ENCODE measurements around the gene CACNB2.
A peak's percentile ranks its signal among the peaks of the same experiment; 100 is the strongest.

Gene CACNB2

GRCh38 chr10:18117276-18117675, 22.9 kb upstream of the CACNB2 start:
- Histone ChIP-seq H3K4me1 (ENCODE audit: control insufficient read depth, insufficient read depth, low read length) (no peaks in the 10 kb centered on the region), H3K4me3 (ENCODE audit: low read depth, low read length) (no peak overlapping the region), H3K27me3 (ENCODE audit: control insufficient read depth, insufficient read depth, low read length) (no peaks in the 10 kb centered on the region), H3K9ac (ENCODE audit: low read depth, low read length) (no peak overlapping the region), H3K27ac (ENCODE audit: low read depth, low read length) (no peak overlapping the region), H3K9me3 (ENCODE audit: control insufficient read depth, insufficient read depth, low read length) (no peaks in the 10 kb centered on the region), H3K36me3 (ENCODE audit: control insufficient read depth, insufficient read depth, low read length) (no peaks in the 10 kb centered on the region)

DNA sequence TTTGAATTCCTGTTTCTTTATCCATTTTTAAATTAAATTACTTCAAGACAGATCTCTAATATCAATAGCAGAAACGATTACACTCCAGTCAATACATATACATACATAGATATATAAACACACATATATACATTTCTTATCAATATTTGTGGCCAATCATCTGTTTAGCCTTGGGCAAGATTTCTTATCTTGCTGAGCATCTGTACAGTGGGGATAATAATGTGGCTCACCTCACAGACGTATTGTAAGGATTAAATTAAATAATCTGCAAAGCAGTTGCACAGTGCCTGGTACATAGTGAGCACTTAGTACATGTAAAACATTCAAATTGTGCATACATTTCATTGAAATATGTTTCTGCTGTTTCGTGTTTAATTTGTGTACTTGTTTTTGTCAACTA, 17.5 kb upstream of the CACNB2 start:
- Histone ChIP-seq H3K27me3 (ENCODE audit: control insufficient read depth, insufficient read depth, low read length) (no peaks in the 10 kb centered on the region), H3K27ac (ENCODE audit: low read depth, low read length) (no peak overlapping the region), H3K4me3 (ENCODE audit: low read depth, low read length) (no peak overlapping the region), H3K9ac (ENCODE audit: low read depth, low read length) (no peak overlapping the region), H3K36me3 (ENCODE audit: control insufficient read depth, insufficient read depth, low read length) (no peaks in the 10 kb centered on the region), H3K4me1 (ENCODE audit: control insufficient read depth, insufficient read depth, low read length) (no peaks in the 10 kb centered on the region), H3K9me3 (ENCODE audit: control insufficient read depth, insufficient read depth, low read length) (no peaks in the 10 kb centered on the region)

- H3K9ac ChIP-seq (ENCODE audit: low read depth, low read length), result no peak overlapping the region
- H3K36me3 ChIP-seq (ENCODE audit: control insufficient read depth, insufficient read depth, low read length), result no peaks in the 10 kb centered on the region
- no peak overlapping the region for H3K27ac ChIP-seq (ENCODE audit: low read depth, low read length)
- no peaks in the 10 kb centered on the region for H3K27me3 ChIP-seq (ENCODE audit: control insufficient read depth, insufficient read depth, low read length)
- H3K9me3 ChIP-seq (ENCODE audit: control insufficient read depth, insufficient read depth, low read length), result no peaks in the 10 kb centered on the region
- H3K4me3 ChIP-seq (ENCODE audit: low read depth, low read length), result no peak overlapping the region
- H3K4me1 ChIP-seq (ENCODE audit: control insufficient read depth, insufficient read depth, low read length), result peaks cover 25% of the 10 kb centered on the region
Measured at GRCh38 chr10:18133046-18133445, 7.2 kb upstream of the CACNB2 start.

GRCh38 chr10:18134509-18134908, 5.7 kb upstream of the CACNB2 start:
- Histone ChIP-seq H3K9me3 (ENCODE audit: control insufficient read depth, insufficient read depth, low read length) (no peaks in the 10 kb centered on the region), H3K27ac (ENCODE audit: low read depth, low read length) (no peak overlapping the region), H3K9ac (ENCODE audit: low read depth, low read length) (no peak overlapping the region), H3K4me1 (ENCODE audit: control insufficient read depth, insufficient read depth, low read length) (peaks cover 25% of the 10 kb centered on the region), H3K27me3 (ENCODE audit: control insufficient read depth, insufficient read depth, low read length) (peaks cover 5% of the 10 kb centered on the region), H3K4me3 (ENCODE audit: low read depth, low read length) (no peak overlapping the region), H3K36me3 (ENCODE audit: control insufficient read depth, insufficient read depth, low read length) (no peaks in the 10 kb centered on the region)

DNA sequence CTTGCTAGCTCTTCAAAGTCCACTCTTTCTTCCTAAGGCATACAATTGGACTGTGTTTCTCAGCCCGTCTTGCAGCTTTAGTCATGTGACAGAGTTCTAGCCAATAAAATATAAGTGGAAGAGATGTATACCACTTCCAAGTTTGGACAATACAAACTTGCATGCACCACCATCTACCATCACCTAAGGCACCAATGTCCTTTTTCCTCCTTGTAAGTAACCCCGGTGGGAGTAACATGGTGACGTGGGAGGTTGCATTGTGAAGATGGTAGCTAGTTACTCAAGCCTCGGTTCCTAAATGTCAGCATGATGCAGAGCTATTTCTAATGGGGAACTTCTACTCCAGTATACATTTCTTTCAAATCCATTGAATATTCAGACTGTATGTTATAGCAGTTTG, 5.3 kb upstream of the CACNB2 start:
- Histone ChIP-seq H3K9ac (ENCODE audit: low read depth, low read length) (no peak overlapping the region), H3K36me3 (ENCODE audit: control insufficient read depth, insufficient read depth, low read length) (no peaks in the 10 kb centered on the region), H3K9me3 (ENCODE audit: control insufficient read depth, insufficient read depth, low read length) (no peaks in the 10 kb centered on the region), H3K4me3 (ENCODE audit: low read depth, low read length) (no peak overlapping the region), H3K4me1 (ENCODE audit: control insufficient read depth, insufficient read depth, low read length) (peaks cover 25% of the 10 kb centered on the region), H3K27ac (ENCODE audit: low read depth, low read length) (no peak overlapping the region), H3K27me3 (ENCODE audit: control insufficient read depth, insufficient read depth, low read length) (peaks cover 9% of the 10 kb centered on the region)

DNA sequence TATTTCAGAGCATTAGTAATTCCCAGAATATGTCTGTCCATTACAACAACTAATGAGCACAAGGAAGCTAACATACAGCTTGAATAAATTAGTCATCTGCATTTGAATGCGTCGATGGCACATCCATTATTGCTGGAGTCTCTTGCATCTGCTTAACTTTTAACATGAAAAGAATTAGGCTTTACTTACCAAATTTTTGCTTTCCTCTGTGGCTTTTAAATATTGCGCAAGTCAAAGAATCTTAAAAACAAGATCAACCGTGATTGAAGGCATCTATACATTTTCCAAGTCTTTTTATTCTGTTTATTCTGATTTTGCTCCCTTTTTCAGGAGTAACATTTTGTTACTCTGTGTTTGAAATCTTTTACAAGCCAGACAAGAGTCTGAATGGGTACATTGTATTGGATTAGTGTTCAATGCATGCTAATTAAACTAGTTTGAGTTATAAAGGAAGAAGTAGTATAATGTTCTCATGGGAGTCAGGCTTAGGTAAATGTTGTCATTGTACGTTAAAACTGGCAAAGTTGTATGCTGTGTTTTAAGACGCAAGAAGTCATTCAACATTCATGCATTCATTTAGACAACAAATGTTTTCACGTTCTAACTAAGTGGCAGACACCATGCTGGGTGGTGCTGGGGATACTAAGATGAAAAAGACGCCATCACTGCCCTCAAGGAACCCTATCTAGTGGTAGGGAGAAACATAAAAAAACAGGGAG, 4.0 kb upstream of the CACNB2 start:
- Histone ChIP-seq H3K4me3 (ENCODE audit: low read depth, low read length) (0 out of 2 replicates have a peak overlapping the region, but pooled peaks have one; percentile 4), H3K27ac (ENCODE audit: low read depth, low read length) (peak overlapping the region; percentile 55), H3K9me3 (ENCODE audit: control insufficient read depth, insufficient read depth, low read length) (no peaks in the 10 kb centered on the region), H3K27me3 (ENCODE audit: control insufficient read depth, insufficient read depth, low read length) (peaks cover 13% of the 10 kb centered on the region), H3K9ac (ENCODE audit: low read depth, low read length) (no peak overlapping the region), H3K4me1 (ENCODE audit: control insufficient read depth, insufficient read depth, low read length) (peaks cover 25% of the 10 kb centered on the region), H3K36me3 (ENCODE audit: control insufficient read depth, insufficient read depth, low read length) (no peaks in the 10 kb centered on the region)

GRCh38 chr10:18137111-18137510, 3.1 kb upstream of the CACNB2 start:
- Histone ChIP-seq H3K4me1 (ENCODE audit: control insufficient read depth, insufficient read depth, low read length) (peaks cover 29% of the 10 kb centered on the region), H3K27ac (ENCODE audit: low read depth, low read length) (no peak overlapping the region), H3K4me3 (ENCODE audit: low read depth, low read length) (no peak overlapping the region)

DNA sequence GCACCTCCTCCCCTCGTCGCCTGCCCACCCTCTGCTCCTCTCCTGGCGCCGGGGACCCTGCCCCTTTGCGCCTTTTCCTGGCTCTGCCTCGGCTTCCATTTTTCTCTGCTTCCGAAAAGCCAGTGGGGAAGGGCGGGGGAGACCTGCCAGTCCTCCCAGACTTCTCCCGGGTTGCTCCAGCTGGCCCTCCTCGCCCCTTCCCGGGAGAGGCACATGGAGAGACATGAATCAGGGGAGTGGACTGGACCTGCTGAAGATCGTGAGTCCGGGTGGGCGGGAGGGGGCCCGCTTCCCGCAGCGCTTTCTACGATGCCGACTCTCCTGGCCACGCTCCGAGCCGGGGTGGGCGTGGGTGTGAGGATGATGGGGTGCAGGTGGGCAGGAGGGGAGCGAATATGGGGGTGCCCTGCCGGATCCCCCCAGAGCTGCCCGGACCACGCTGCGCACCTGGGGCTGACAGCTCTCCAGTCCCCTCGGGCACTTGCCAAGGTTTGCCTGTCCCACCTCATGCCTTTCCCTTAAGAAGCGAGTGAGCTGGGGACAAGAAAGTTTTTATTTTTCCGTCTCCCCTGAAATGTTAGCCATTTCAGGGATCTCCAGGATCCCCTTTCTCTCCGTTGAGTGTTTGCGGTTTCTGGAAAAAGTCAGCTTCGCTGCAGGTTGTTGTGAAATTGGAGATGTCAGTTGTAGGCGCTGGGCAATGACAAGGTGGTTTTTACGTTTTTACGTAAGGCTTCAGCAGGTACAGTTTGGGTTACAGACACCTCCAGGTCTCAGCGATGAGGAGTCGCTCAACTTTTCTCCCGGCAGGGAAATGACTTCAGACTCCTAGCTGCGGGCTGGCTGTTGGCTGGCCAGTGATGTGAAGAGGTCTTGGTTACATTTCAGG, 977 bp downstream of the CACNB2 start:
- H3K27ac ChIP-seq (ENCODE audit: low read depth, low read length), result peak overlapping the region; percentile 10
- peak overlapping the region; percentile 62 for H3K4me3 ChIP-seq (ENCODE audit: low read depth, low read length)
- H3K9ac ChIP-seq (ENCODE audit: low read depth, low read length), result peak overlapping the region; percentile 58; the same call in 1 of the 2 replicates
- H3K27me3 ChIP-seq (ENCODE audit: control insufficient read depth, insufficient read depth, low read length), result peaks cover 28% of the 10 kb centered on the region
- H3K4me1 ChIP-seq (ENCODE audit: control insufficient read depth, insufficient read depth, low read length), result peaks cover 10% of the 10 kb centered on the region
- H3K9me3 ChIP-seq (ENCODE audit: control insufficient read depth, insufficient read depth, low read length), result no peaks in the 10 kb centered on the region
- H3K36me3 ChIP-seq (ENCODE audit: control insufficient read depth, insufficient read depth, low read length), result no peaks in the 10 kb centered on the region

More at GRCh38 chr10:18137111-18137510, 3.1 kb upstream of the CACNB2 start:
- Histone ChIP-seq H3K9me3 (ENCODE audit: control insufficient read depth, insufficient read depth, low read length) (no peaks in the 10 kb centered on the region), H3K36me3 (ENCODE audit: control insufficient read depth, insufficient read depth, low read length) (no peaks in the 10 kb centered on the region), H3K27me3 (ENCODE audit: control insufficient read depth, insufficient read depth, low read length) (peaks cover 22% of the 10 kb centered on the region), H3K9ac (ENCODE audit: low read depth, low read length) (no peak overlapping the region)

- peak overlapping the region; percentile 62; the same call in 1 of the 2 replicates for H3K4me3 ChIP-seq (ENCODE audit: low read depth, low read length)
- H3K9me3 ChIP-seq (ENCODE audit: control insufficient read depth, insufficient read depth, low read length), result no peaks in the 10 kb centered on the region
- H3K9ac ChIP-seq (ENCODE audit: low read depth, low read length), result no peak overlapping the region
- H3K36me3 ChIP-seq (ENCODE audit: control insufficient read depth, insufficient read depth, low read length), result no peaks in the 10 kb centered on the region
- H3K27ac ChIP-seq (ENCODE audit: low read depth, low read length), result no peak overlapping the region
- H3K4me1 ChIP-seq (ENCODE audit: control insufficient read depth, insufficient read depth, low read length), result peaks cover 4% of the 10 kb centered on the region; the same call in 1 of the 2 replicates
- peaks cover 28% of the 10 kb centered on the region for H3K27me3 ChIP-seq (ENCODE audit: control insufficient read depth, insufficient read depth, low read length)
Measured at GRCh38 chr10:18142151-18142550, 1.9 kb downstream of the CACNB2 start.

DNA sequence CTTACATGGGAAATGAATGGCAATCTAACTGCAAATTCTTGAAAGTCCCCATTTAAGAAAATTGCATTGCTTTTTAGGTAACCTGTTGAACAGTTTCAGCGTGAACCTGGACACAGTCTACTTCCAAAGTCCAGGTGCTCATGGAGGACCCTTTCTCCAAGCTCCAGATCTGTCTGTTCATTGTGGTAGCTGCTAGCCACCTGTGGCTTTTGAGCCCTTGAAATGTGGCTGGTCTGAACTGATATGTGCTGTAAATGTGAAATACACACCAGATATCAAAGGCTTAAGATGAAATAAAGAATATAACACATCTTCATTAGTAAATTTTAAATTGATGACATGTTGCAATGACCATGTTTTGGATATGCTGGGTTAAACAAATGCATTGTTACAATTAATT, 4.2 kb downstream of the CACNB2 start:
- H3K4me1 ChIP-seq (ENCODE audit: control insufficient read depth, insufficient read depth, low read length), result peaks cover 4% of the 10 kb centered on the region; the same call in 1 of the 2 replicates
- no peaks in the 10 kb centered on the region for H3K9me3 ChIP-seq (ENCODE audit: control insufficient read depth, insufficient read depth, low read length)
- no peak overlapping the region for H3K9ac ChIP-seq (ENCODE audit: low read depth, low read length)
- H3K27ac ChIP-seq (ENCODE audit: low read depth, low read length), result no peak overlapping the region
- H3K36me3 ChIP-seq (ENCODE audit: control insufficient read depth, insufficient read depth, low read length), result no peaks in the 10 kb centered on the region
- H3K4me3 ChIP-seq (ENCODE audit: low read depth, low read length), result no peak overlapping the region
- peaks cover 25% of the 10 kb centered on the region for H3K27me3 ChIP-seq (ENCODE audit: control insufficient read depth, insufficient read depth, low read length)

DNA sequence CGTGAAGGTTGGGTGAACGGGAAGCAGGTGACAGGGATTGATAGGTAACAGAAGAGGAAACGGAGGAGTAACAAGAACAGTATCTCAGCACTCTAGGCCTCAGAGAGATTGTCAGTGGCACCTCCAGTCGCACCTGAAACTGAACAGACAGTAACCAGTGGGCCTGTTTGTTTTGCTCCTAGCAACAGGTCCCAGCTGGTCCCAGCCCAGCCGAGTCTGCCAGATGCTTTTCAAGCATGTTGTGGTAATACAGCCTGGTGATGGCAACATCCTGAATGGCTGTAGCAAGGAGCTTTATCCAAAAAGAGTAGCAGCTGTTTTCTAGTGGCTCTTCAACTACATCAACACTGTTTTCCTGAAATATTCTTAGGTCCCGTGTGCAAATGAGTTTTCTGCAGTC, 4.7 kb downstream of the CACNB2 start:
- Histone ChIP-seq H3K9me3 (ENCODE audit: control insufficient read depth, insufficient read depth, low read length) (no peaks in the 10 kb centered on the region), H3K4me1 (ENCODE audit: control insufficient read depth, insufficient read depth, low read length) (peaks cover 4% of the 10 kb centered on the region; the same call in 1 of the 2 replicates), H3K27ac (ENCODE audit: low read depth, low read length) (no peak overlapping the region), H3K4me3 (ENCODE audit: low read depth, low read length) (no peak overlapping the region), H3K36me3 (ENCODE audit: control insufficient read depth, insufficient read depth, low read length) (no peaks in the 10 kb centered on the region), H3K27me3 (ENCODE audit: control insufficient read depth, insufficient read depth, low read length) (peaks cover 19% of the 10 kb centered on the region), H3K9ac (ENCODE audit: low read depth, low read length) (no peak overlapping the region)
